Measurements from ENCODE around the gene WFDC11. TPM values are rescaled to one million over a fixed set of nuclear protein-coding genes. Genes with fewer than 3 reads are reported as not detected.

The WFDC11 gene
- total and polyA plus RNA-seq, 3 donors from 2014 or later: 1.7 TPM; not detected in 2

GRCh38 chr20:45636513-45636912 is 33.5 kb downstream of the WFDC11 start:
- Histone ChIP-seq H3K4me1 (no peaks in the 10 kb centered on the region), H3K9me3 (no peaks in the 10 kb centered on the region), H3K36me3 (ENCODE audit: low read depth, missing control alignments) (no peaks in the 10 kb centered on the region), H3K27me3 (no peaks in the 10 kb centered on the region), H3K4me3 (no peak overlapping the region), H3K27ac (no peak overlapping the region)
- TF ChIP-seq POLR2A (IDR thresholded peaks at IDR 0.05) (no peak), CTCF (IDR thresholded peaks at IDR 0.05) (no peak)
- intact Hi-C loops (cut with DNase I; ENCODE audit: low total_unique reads): no loop called here
- DNase-seq: no peak
- WGBS, 2 donors: 89 to 100% methylated on average over 1 of the region's 1 CpG

GRCh38 chr20:45631184-45631583 is 38.9 kb downstream of the WFDC11 start, which contains the start of gene WFDC9:
Gene WFDC9, minus strand, starts transcription at chr20:45631284. Its CDS starts 21,103 bp downstream, at chr20:45610181.
- intact Hi-C loops (cut with DNase I; ENCODE audit: low total_unique reads): no loop called here
- TF ChIP-seq CTCF (IDR thresholded peaks at IDR 0.05) (no peak), POLR2A (IDR thresholded peaks at IDR 0.05) (no peak)
- Histone ChIP-seq H3K4me1 (no peaks in the 10 kb centered on the region), H3K4me3 (no peak within 1 kb of the TSS), H3K9me3 (no peaks in the 10 kb centered on the region), H3K36me3 (ENCODE audit: low read depth, missing control alignments) (no peaks in the 10 kb centered on the region), H3K27me3 (no peaks in the 10 kb centered on the region), H3K27ac (no peak within 1 kb of the TSS)
- 74 to 77% methylated on average over 4 of the region's 4 CpGs for WGBS, 2 donors
- DNase-seq: no peak

- Histone ChIP-seq H3K27me3 (no peaks in the 10 kb centered on the region), H3K4me3 (no peak overlapping the region), H3K36me3 (ENCODE audit: low read depth, missing control alignments) (no peaks in the 10 kb centered on the region), H3K4me1 (no peaks in the 10 kb centered on the region), H3K27ac (no peak overlapping the region), H3K9me3 (no peaks in the 10 kb centered on the region)
- intact Hi-C loops (cut with DNase I; ENCODE audit: low total_unique reads): no loop called here
- TF ChIP-seq POLR2A (IDR thresholded peaks at IDR 0.05) (no peak), CTCF (IDR thresholded peaks at IDR 0.05) (no peak)
- DNase-seq: no peak
Observed at GRCh38 chr20:45630371-45630770, 39.7 kb downstream of the WFDC11 start.

GRCh38 chr20:45629496-45630100 is 40.4 kb downstream of the WFDC11 start, which contains the start of gene WFDC10A:
Gene WFDC10A, plus strand, starts transcription at chr20:45629739. Its CDS starts 75 bp downstream, at chr20:45629814.
- peak; percentile 49 for DNase-seq
- H3K36me3 ChIP-seq (ENCODE audit: low read depth, missing control alignments): no peaks in the 10 kb centered on the region
- H3K9me3 ChIP-seq: no peaks in the 10 kb centered on the region
- H3K27ac ChIP-seq: no peak within 1 kb of the TSS
- no peaks in the 10 kb centered on the region for H3K4me1 ChIP-seq
- intact Hi-C loops (cut with DNase I; ENCODE audit: low total_unique reads): no loop called here
- TF ChIP-seq POLR2A (IDR thresholded peaks at IDR 0.05): no peak
- TF ChIP-seq CTCF (IDR thresholded peaks at IDR 0.05): peak; percentile 7 to 48 (median 34)
- H3K27me3 ChIP-seq: no peaks in the 10 kb centered on the region
- no peak within 1 kb of the TSS for H3K4me3 ChIP-seq
- 22 to 37% methylated on average over 9 of the region's 9 CpGs for WGBS, 2 donors

- no peak for DNase-seq
- TF ChIP-seq POLR2A (IDR thresholded peaks at IDR 0.05) (no peak), CTCF (IDR thresholded peaks at IDR 0.05) (no peak)
- H3K4me3 ChIP-seq: no peak overlapping the region
- H3K4me1 ChIP-seq: no peaks in the 10 kb centered on the region
- intact Hi-C loops (cut with DNase I; ENCODE audit: low total_unique reads): no loop called here
- H3K9me3 ChIP-seq: no peaks in the 10 kb centered on the region
- H3K27me3 ChIP-seq: no peaks in the 10 kb centered on the region
- 82 to 85% methylated on average over 2 of the region's 2 CpGs for WGBS, 2 donors
- H3K27ac ChIP-seq: no peak overlapping the region
- no peaks in the 10 kb centered on the region for H3K36me3 ChIP-seq (ENCODE audit: low read depth, missing control alignments)
Observed at GRCh38 chr20:45626540-45626939, 43.5 kb downstream of the WFDC11 start.
